GM12878 (cell line): ENCODE results near the gene ZBTB32. TPM values are rescaled to one million over a fixed set of nuclear protein-coding genes. Genes with fewer than 3 reads are reported as not detected.

Experiments used
- ATAC-seq: fragments of 200-7000 bp; cut with Tn5 transposase; 3 replicates; pipeline ENCODE4 v1.9.1; 2020; ENCODE audit warnings: mild to moderate bottlenecking, moderate library complexity
- BruUV-seq: library from RNA; stranded (reverse); fragments of 400-500 nt; replicated peaks from 2 replicates; lab custom pipeline; 2021; lab: Mats Ljungman, UMichigan
- CTCF ChIA-PET: fragments of 300-600 bp; sonication (Branson Sonifier 250); formaldehyde crosslinking; extraction: SDS; loops from one replicate; lab custom pipeline; 2021; ENCODE audit warnings: inconsistent platforms; lab: Yijun Ruan, JAX
- POLR2A ChIA-PET: fragments of 350-600 bp; formaldehyde crosslinking; extraction: SDS; loops from one replicate; lab custom pipeline; 2021; ENCODE audit warnings: inconsistent platforms; lab: Charles Lee
- RAD21 ChIA-PET: fragments of 300-600 bp; sonication (Branson Sonifier 250); formaldehyde crosslinking; loops from one replicate; lab custom pipeline; 2023; ENCODE audit warnings: antibody characterized with exemption; ENCODE audit not compliant: unreplicated experiment; lab: Charles Lee
- SMC1A ChIA-PET: fragments of 300-600 bp; sonication (Branson Sonifier 250); formaldehyde crosslinking; loops from one replicate; lab custom pipeline; 2023; ENCODE audit not compliant: unreplicated experiment, uncharacterized antibody; lab: Charles Lee
- DNase-seq: peaks from one replicate; pipeline ENCODE4 v3.0.0-alpha.2; 2011; ENCODE audit warnings: low read depth, low spot score
- FAIRE-seq: peaks from 3 replicates; lab custom pipeline; 2011; peaks lifted over from hg19 to GRCh38; lab: Jason Lieb, UNC
- H2AFZ ChIP-seq: 2 replicates; pipeline ENCODE4 v1.6.0; 2011; ENCODE audit warnings: low read depth, low read length, control low read depth; ENCODE audit not compliant: control insufficient read depth
- H3K27ac ChIP-seq: 2 replicates; pipeline ENCODE4 v1.5.1; 2011; ENCODE audit warnings: control low read depth; ENCODE audit not compliant: control insufficient read depth, insufficient read depth
- H3K27me3 ChIP-seq, 2 experiments: replicated peaks in 1 of 2; 2 replicates each; pipeline versions ENCODE4 v1.6.0 to v1.6.1; 2011; ENCODE audit warnings: low read length in 1 of 2; ENCODE audit not compliant: control insufficient read depth in 2 of 2, insufficient read depth in 2 of 2
- H3K36me3 ChIP-seq, 2 experiments: 2 replicates each; pipeline ENCODE4 v1.5.1; 2011; ENCODE audit warnings: low read length in 1 of 2; ENCODE audit not compliant: control insufficient read depth in 2 of 2, insufficient read depth in 2 of 2
- H3K4me1 ChIP-seq: 2 replicates; pipeline ENCODE4 v1.6.1; 2011; ENCODE audit warnings: mild to moderate bottlenecking, low read length, moderate library complexity, mixed read lengths; ENCODE audit not compliant: control insufficient read depth, insufficient read depth
- H3K4me2 ChIP-seq: 2 replicates; pipeline ENCODE4 v1.6.0; 2011; ENCODE audit warnings: control low read depth; ENCODE audit not compliant: control insufficient read depth, insufficient read depth
- H3K4me3 ChIP-seq: fragments of 200-600 bp; sonication (generic); 2 replicates; pipeline ENCODE4 v1.5.1; 2016
- H3K79me2 ChIP-seq: 2 replicates; pipeline ENCODE4 v1.6.0; 2011; ENCODE audit warnings: low read length; ENCODE audit not compliant: control insufficient read depth, insufficient read depth
- H3K9ac ChIP-seq: 2 replicates; pipeline ENCODE4 v1.8.0; 2011; ENCODE audit warnings: low read length, control low read depth, mixed read lengths; ENCODE audit not compliant: control insufficient read depth, insufficient read depth
- H3K9me3 ChIP-seq: replicated peaks from 3 replicates; pipeline ENCODE4 v1.5.1; 2011; ENCODE audit warnings: mild to moderate bottlenecking, low read length; ENCODE audit not compliant: control insufficient read depth, insufficient read depth
- H4K20me1 ChIP-seq: 2 replicates; pipeline ENCODE4 v1.6.0; 2011; ENCODE audit not compliant: control insufficient read depth, insufficient read depth
- JUND ChIP-seq: IDR thresholded peaks from 2 replicates; pipeline ENCODE4 v1.6.1; 2012; ENCODE audit warnings: low read depth, mild to moderate bottlenecking, low read length, improper control_type of control experiment, moderate library complexity
- MXI1 ChIP-seq: fragments of 150-350 bp; IDR thresholded peaks from 2 replicates; pipeline ENCODE4 v1.6.1; 2011; ENCODE audit warnings: low read depth, mild to moderate bottlenecking, inconsistent platforms, low read length, improper control_type of control experiment
- MYB ChIP-seq: fragments of 150-350 bp; IDR thresholded peaks from 2 replicates; pipeline ENCODE4 v1.6.1; 2014; ENCODE audit warnings: mild to moderate bottlenecking, low read depth, low read length, borderline replicate concordance
- NFIC ChIP-seq: IDR thresholded peaks from 2 replicates; pipeline ENCODE4 v1.6.1; 2012; ENCODE audit warnings: low read depth, mild to moderate bottlenecking, inconsistent platforms, low read length, moderate library complexity
- NR2C2 ChIP-seq: IDR thresholded peaks from 2 replicates; pipeline ENCODE4 v1.6.1; 2011; ENCODE audit warnings: borderline replicate concordance, low read depth; ENCODE audit not compliant: control insufficient read depth, insufficient read length
- SREBF1 ChIP-seq: IDR thresholded peaks from 2 replicates; pipeline ENCODE4 v1.6.1; 2012; ENCODE audit warnings: mild to moderate bottlenecking, low read length
- TAF1 ChIP-seq: IDR thresholded peaks from 2 replicates; pipeline ENCODE4 v1.6.1; 2011; ENCODE audit warnings: mild to moderate bottlenecking, low read depth, low read length, borderline replicate concordance
- WGBS: methylation state at CpG from one replicate; pipeline ENCODE4 v1.1.6; 2016; ENCODE audit warnings: low lambda C conversion rate; ENCODE audit not compliant: insufficient replicate concordance, insufficient coverage; ENCODE audit errors: missing lambda C conversion rate; 5-methylcytosine and 5-hydroxymethylcytosine counted together
- in situ Hi-C: fragments of 300-500 bp; cut with MboI; formaldehyde crosslinking; loops from 9 replicates; pipeline ENCODE4 v1.14.3; 2018; ENCODE audit warnings: mixed read lengths
- intact Hi-C: fragments of 100-400 bp; cut with micrococcal nuclease; formaldehyde crosslinking; loops from one replicate; pipeline ENCODE4 v1.14.2; 2022; ENCODE audit not compliant: unreplicated experiment
- polyA plus RNA-seq, 11 experiments: library from polyadenylated mRNA; depleted of rRNA in 4 of 11; unstranded in 6 of 11; stranded (reverse) in 5 of 11; fragments of >200 nt; fragmentation: Nextera tagmentation in 4 of 11; fragmentation: Illumina TruSeq in 1 of 11; extraction: Ambion mirVana in 4 of 11; extraction: Trizol in 1 of 11; gene quantifications; 1 replicate in 1 of 11; 2 replicates in 10 of 11; pipeline versions ENCODE4 v1.2.1 to v1.2.3, GENCODE V29; 2011 to 2016; ENCODE audit warnings: inconsistent platforms in 2 of 11, missing spikeins in 2 of 11, low read depth in 1 of 11
- total RNA-seq, 4 experiments: library from RNA; depleted of rRNA in 3 of 4; stranded (reverse); fragments of >200 nt in 3 of 4; fragmentation: Illumina TruSeq in 1 of 4; extraction: Trizol in 1 of 4; gene quantifications; 2 replicates each; pipeline versions ENCODE4 v1.2.1 to v1.2.3, GENCODE V29; 2013 to 2021

The ZBTB32 gene
- total and polyA plus RNA-seq, 10 of the 15 experiments (the other 5 are each of a cell fraction or from before 2014, with no cell fraction given), result 1.0 to 46.7 (median 16.0) TPM

GRCh38 chr19:35752746-35753350 is 48.5 kb downstream of the ZBTB32 start:
- POLR2A ChIA-PET, result no interaction called here
- FAIRE-seq, result no peak
- peaks cover 0 to 2% of the 10 kb centered on the region in 2 experiments; a peak in 2 of 4 replicates for H3K36me3 ChIP-seq
- peaks cover 3% of the 10 kb centered on the region for H3K79me2 ChIP-seq
- no peak overlapping the region for H3K9ac ChIP-seq
- H3K9me3 ChIP-seq, result no peaks in the 10 kb centered on the region
- H3K27me3 ChIP-seq, result no peaks in the 10 kb centered on the region
- intact Hi-C loops, result no loop called here
- DNase-seq, result no peak
- CTCF ChIA-PET, result interaction anchor here (1.8 kb wide), 1 partner anchor 50 kb away, joined by 5 read pairs; no protein-coding TSS in a partner anchor
- no peak overlapping the region for H3K4me2 ChIP-seq
- no TSS peak for BruUV-seq
- no peak overlapping the region for H2AFZ ChIP-seq
- ATAC-seq, result no peak
- H3K27ac ChIP-seq, result no peak overlapping the region
- SMC1A ChIA-PET, result no interaction called here
- 94% methylated on average over 20 of the region's 20 CpGs for WGBS
- H3K4me1 ChIP-seq, result peaks cover 11% of the 10 kb centered on the region
- no peaks in the 10 kb centered on the region for H4K20me1 ChIP-seq
- TF ChIP-seq SREBF1 (no peak), NFIC (no peak), MYB (no peak), JUND (no peak), MXI1 (no peak), TAF1 (no peak), NR2C2 (no peak)
- RAD21 ChIA-PET, result no interaction called here
- in situ Hi-C loops, result no loop called here
- H3K4me3 ChIP-seq, result no peak overlapping the region
